Peyer's patch (tissue), 4 donors: ENCODE results near the gene OBSCN. TPM values are rescaled to one million over a fixed set of nuclear protein-coding genes. Genes with fewer than 3 reads are reported as not detected.
"Not testable (repeated sequence)": the region's sequence is repeated elsewhere in the genome, so short reads cannot be mapped to it uniquely, and the experiment has no call there.

Experiments
- DNase-seq, 3 donors: peaks; one replicate each; pipeline ENCODE4 v3.0.0-alpha.2; 2017 to 2019
- H3K27ac ChIP-seq, 4 donors: fragments of 200-600 bp; sonication (generic); one replicate each; pipeline ENCODE4 v1.5.1; 2016 to 2019
- H3K27me3 ChIP-seq, 2 donors: fragments of 200-600 bp; sonication (generic); one replicate each; pipeline ENCODE4 v1.5.1; 2019
- H3K36me3 ChIP-seq, 3 donors: fragments of 200-600 bp; sonication (generic); one replicate each; pipeline ENCODE4 v1.5.1; 2016 to 2019
- H3K4me1 ChIP-seq, 4 donors: fragments of 200-600 bp; sonication (generic); one replicate each; pipeline ENCODE4 v1.5.1; 2016 to 2019
- H3K4me3 ChIP-seq, 4 donors: fragments of 200-600 bp; sonication (generic); 1 replicate in 3 of 4; 2 replicates in 1 of 4; pipeline ENCODE4 v1.5.1; 2016 to 2019; ENCODE audit warnings: mild to moderate bottlenecking in 1 of 4
- H3K9me3 ChIP-seq, 4 donors: fragments of 200-600 bp; sonication (generic); one replicate each; pipeline ENCODE4 v1.5.1; 2016 to 2019; ENCODE audit warnings: mild to moderate bottlenecking in 1 of 4
- CTCF ChIP-seq, 6 experiments: fragments of 450-650 bp in 4 of 6; fragments of 200-600 bp in 2 of 6; sonication (generic) in 1 of 6; IDR thresholded peaks; one replicate each; pipeline ENCODE4 v1.5.1; 2017 to 2019; ENCODE audit warnings: antibody characterized with exemption in 6 of 6, mild to moderate bottlenecking in 3 of 6, moderate library complexity in 1 of 6
- POLR2A ChIP-seq, 2 donors: fragments of 450-650 bp; IDR thresholded peaks; one replicate each; pipeline ENCODE4 v1.5.1; 2017; ENCODE audit warnings: antibody characterized with exemption in 2 of 2, mild to moderate bottlenecking in 2 of 2, moderate library complexity in 2 of 2
- total RNA-seq, 4 donors: library from RNA; depleted of rRNA; stranded (reverse); fragments of >200 nt; gene quantifications; one replicate each; pipeline ENCODE4 v1.1.0, GENCODE V29; 2016

Gene OBSCN
- total RNA-seq, 4 donors from 2014 or later = 5.8 to 136 (median 34.4) TPM

DNA sequence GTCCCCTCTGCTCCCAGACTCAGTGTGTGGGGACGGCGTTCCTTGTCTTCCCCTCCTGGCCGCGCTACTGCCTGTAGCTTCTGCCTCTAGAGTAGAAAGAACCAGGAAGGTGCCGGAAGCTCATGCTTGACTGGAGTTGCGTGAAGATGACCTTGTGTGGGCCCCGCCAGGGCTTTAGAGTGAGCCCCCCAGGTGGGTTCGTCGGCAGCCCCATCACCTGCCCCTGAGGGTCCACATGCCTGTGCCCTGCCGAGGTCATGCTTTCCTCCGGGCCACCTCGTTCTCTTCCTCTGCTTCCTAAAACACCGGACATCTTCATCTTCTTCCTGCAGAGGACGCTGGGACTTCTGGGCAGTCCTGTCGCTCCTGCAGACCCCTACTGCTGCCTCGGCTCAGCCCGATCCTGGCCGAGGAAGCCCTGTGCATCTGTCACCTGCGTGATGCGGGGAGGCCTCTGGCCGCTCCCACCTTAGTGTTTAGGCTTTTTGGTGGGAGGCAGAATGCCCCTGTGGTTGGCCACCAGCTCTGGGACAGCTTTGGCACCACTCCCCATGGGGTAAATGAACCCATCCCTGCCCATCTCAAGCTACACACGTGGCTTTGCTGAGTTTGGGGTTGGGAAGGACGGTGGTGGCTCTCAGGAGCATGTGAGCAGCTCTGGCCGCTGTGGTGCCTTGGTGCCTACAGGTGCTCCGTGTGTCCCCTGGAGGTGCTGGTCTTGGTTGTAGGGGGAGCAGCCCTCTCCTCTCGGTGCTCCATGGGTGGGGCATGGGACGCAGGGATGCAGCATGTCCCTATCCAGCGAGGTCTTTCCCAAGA lies 12.3 kb downstream of the OBSCN start:
- no peak for DNase-seq
- peaks cover 0 to 4% (median 0%) of the 10 kb centered on the region in 3 donors for H3K36me3 ChIP-seq
- no peak overlapping the region for H3K27ac ChIP-seq
- no peaks in the 10 kb centered on the region for H3K27me3 ChIP-seq
- H3K4me3 ChIP-seq = no peak overlapping the region
- TF ChIP-seq POLR2A (IDR thresholded peaks at IDR 0.05) (no peak), CTCF (IDR thresholded peaks at IDR 0.05) (no peak)
- H3K9me3 ChIP-seq = no peaks in the 10 kb centered on the region
- no peaks in the 10 kb centered on the region for H3K4me1 ChIP-seq

DNA sequence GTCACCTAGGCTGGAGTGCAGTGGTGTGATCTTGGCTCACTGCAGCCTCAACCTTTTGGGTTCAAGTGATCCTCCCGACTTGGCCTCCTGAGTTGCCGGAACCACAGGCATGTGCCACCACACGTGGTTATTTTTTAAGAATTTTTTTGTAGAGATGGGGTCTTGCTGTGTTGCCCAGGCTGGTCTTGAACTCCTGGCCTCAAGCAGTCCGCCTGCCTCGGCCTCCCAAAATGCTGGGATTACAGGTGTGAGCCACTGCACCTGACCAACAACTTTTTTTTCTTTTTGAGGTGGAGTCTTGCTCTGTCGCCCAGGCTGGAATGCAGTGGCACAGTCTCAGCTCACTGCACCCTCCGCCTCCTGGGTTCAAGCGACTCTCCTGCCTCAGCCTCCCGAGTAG lies 13.3 kb downstream of the OBSCN start:
- not testable (repeated sequence) for H3K4me1 ChIP-seq, H3K9me3 ChIP-seq, H3K27ac ChIP-seq, H3K27me3 ChIP-seq, H3K36me3 ChIP-seq, DNase-seq, H3K4me3 ChIP-seq

DNA sequence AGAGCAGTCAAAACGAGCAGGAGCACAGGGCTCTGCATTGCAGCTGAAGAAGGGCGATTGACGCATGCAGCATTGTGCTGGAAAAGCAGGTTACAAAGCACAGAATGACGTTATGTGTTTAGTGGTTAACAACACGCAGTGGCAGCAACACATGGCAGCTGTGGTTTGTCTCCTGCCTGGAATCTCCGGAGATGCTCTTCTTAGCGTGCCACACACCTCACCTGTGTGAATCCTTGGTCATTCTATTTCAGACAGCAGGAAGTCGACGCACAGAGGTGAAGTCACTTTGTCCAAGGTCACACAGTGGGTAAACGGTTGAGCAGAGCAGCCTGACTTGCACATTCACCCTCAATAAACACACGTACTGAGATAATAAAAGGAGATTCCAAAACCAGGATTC lies 14.7 kb downstream of the OBSCN start:
- no peak for DNase-seq
- TF ChIP-seq CTCF (IDR thresholded peaks at IDR 0.05) (no peak), POLR2A (IDR thresholded peaks at IDR 0.05) (no peak)
- H3K9me3 ChIP-seq = no peaks in the 10 kb centered on the region
- H3K36me3 ChIP-seq = peaks cover 0 to 4% (median 0%) of the 10 kb centered on the region in 3 donors
- H3K27ac ChIP-seq = no peak overlapping the region
- no peak overlapping the region for H3K4me3 ChIP-seq
- H3K27me3 ChIP-seq = no peaks in the 10 kb centered on the region
- no peaks in the 10 kb centered on the region for H3K4me1 ChIP-seq

GRCh38 chr1:228224198-228225164 lies 16.6 kb downstream of the OBSCN start:
- no peak overlapping the region for H3K27ac ChIP-seq
- H3K4me1 ChIP-seq = no peaks in the 10 kb centered on the region
- peaks cover 0 to 4% (median 0%) of the 10 kb centered on the region in 3 donors for H3K36me3 ChIP-seq
- no peak for TF ChIP-seq POLR2A (IDR thresholded peaks at IDR 0.05)
- no peak for TF ChIP-seq CTCF (IDR thresholded peaks at IDR 0.05)
- no peaks in the 10 kb centered on the region for H3K9me3 ChIP-seq
- no peak for DNase-seq
- H3K27me3 ChIP-seq = no peaks in the 10 kb centered on the region
- H3K4me3 ChIP-seq = no peak overlapping the region

DNA sequence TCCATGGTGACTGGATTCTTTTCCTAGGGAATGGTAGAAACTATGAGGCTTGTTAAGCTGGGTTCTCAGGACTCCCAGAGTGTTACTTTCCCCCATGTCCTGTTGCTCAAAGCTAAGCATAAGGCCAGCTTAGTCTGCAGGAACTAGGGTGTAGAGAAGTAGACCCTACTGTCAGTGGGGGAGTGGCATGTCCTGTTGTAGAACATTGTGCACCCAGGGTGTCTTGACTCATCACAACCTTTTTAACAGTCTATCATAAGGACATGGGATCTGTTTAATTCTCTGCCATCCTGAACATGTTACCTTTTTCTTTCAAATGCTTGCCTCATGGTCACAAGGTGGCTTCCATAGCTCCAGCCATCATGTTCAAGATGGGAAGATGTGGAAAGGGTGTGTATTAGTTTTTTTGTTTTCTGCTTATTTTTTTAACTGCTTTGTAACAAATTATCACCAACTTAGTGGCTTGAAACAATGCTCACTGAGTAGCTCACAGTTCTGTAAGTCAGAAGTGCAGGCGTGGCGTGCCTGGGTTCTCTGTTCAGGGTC lies 17.4 kb downstream of the OBSCN start:
- Histone ChIP-seq H3K9me3 (no peaks in the 10 kb centered on the region), H3K4me3 (no peak overlapping the region), H3K36me3 (peaks cover 0 to 4% (median 0%) of the 10 kb centered on the region in 3 donors), H3K27ac (no peak overlapping the region), H3K27me3 (no peaks in the 10 kb centered on the region), H3K4me1 (no peaks in the 10 kb centered on the region)
- TF ChIP-seq POLR2A (IDR thresholded peaks at IDR 0.05) (no peak), CTCF (IDR thresholded peaks at IDR 0.05) (no peak)
- no peak for DNase-seq
